ENCODE measurements around the gene PAK5.

PAK5 gene

DNA sequence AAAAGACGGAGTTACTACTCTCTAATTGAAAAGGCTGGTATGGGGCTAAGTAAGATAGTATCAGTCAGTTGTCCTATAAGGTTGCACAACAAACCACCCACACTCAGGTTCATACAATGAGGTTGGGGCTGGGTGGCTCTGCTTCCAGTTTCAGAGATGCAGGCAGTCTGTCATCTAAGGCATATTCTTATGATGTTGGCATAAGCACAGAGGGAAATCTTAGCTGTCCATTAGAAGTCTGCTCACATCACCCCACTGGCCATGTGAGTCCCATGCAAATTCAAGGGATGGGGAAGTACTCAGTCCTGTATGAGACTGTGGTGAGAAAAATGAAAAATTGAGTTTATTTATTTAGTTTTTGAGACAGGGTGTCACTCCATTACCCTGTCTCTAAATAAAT, 205.9 kb downstream of the PAK5 start:
- H3K27me3 ChIP-seq (ENCODE audit: insufficient read depth, low read length) = no peaks in the 10 kb centered on the region
- no peaks in the 10 kb centered on the region for H3K4me1 ChIP-seq (ENCODE audit: insufficient read depth, low read length)
- no peak overlapping the region for H3K9ac ChIP-seq (ENCODE audit: low read depth, low read length)
- H3K9me3 ChIP-seq (ENCODE audit: insufficient read depth, low read depth, low read length) = no peaks in the 10 kb centered on the region
- no peak overlapping the region for H3K27ac ChIP-seq (ENCODE audit: low read length)
- H3K36me3 ChIP-seq (ENCODE audit: insufficient read depth, low read depth, low read length) = no peaks in the 10 kb centered on the region
- H3K4me3 ChIP-seq (ENCODE audit: low read length) = no peak overlapping the region

DNA sequence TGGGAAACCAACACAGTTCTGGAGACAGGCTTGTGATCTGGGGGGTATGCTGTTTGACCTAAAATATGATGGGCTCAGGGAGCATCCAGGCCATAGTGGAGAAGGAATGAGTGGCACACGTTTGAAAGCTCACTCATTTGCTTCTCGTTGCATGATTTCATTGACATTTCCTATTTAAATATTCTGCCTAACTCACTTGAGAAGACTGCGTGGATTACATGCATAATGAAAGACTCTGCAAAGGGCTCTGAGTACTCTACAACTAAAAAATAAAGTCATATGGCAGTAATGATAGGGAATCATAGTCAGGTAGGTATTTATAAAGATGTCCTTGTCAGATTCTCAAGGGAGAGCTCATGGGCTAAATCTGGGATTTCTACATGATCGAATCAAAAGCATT, 206.6 kb downstream of the PAK5 start:
- H3K27me3 ChIP-seq (ENCODE audit: insufficient read depth, low read length) = no peaks in the 10 kb centered on the region
- H3K36me3 ChIP-seq (ENCODE audit: insufficient read depth, low read depth, low read length) = no peaks in the 10 kb centered on the region
- H3K9ac ChIP-seq (ENCODE audit: low read depth, low read length) = no peak overlapping the region
- H3K4me3 ChIP-seq (ENCODE audit: low read length) = no peak overlapping the region
- no peaks in the 10 kb centered on the region for H3K9me3 ChIP-seq (ENCODE audit: insufficient read depth, low read depth, low read length)
- H3K27ac ChIP-seq (ENCODE audit: low read length) = no peak overlapping the region
- no peaks in the 10 kb centered on the region for H3K4me1 ChIP-seq (ENCODE audit: insufficient read depth, low read length)

DNA sequence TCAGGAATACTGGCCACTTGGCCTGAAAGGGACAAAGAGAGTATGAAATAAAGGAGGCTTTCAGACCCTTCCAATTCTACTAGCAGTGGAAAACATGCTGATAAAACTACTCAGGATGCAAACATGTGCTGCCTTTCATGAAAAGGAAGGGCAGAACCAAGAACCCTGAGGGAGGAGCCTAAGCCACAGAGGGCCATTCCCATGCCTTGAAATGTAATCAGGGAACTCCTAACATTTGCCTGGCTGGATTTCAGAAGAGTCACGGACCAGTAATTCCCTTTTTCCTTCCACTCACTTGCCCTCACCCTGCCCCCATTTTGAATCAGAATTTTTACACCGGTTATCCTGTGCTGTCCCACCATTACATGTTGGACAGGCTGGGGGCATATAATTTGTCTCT, 208.3 kb downstream of the PAK5 start:
- Histone ChIP-seq H3K36me3 (ENCODE audit: insufficient read depth, low read depth, low read length) (no peaks in the 10 kb centered on the region), H3K4me1 (ENCODE audit: insufficient read depth, low read length) (no peaks in the 10 kb centered on the region), H3K27me3 (ENCODE audit: insufficient read depth, low read length) (no peaks in the 10 kb centered on the region), H3K27ac (ENCODE audit: low read length) (no peak overlapping the region), H3K9me3 (ENCODE audit: insufficient read depth, low read depth, low read length) (no peaks in the 10 kb centered on the region), H3K9ac (ENCODE audit: low read depth, low read length) (no peak overlapping the region), H3K4me3 (ENCODE audit: low read length) (no peak overlapping the region)

DNA sequence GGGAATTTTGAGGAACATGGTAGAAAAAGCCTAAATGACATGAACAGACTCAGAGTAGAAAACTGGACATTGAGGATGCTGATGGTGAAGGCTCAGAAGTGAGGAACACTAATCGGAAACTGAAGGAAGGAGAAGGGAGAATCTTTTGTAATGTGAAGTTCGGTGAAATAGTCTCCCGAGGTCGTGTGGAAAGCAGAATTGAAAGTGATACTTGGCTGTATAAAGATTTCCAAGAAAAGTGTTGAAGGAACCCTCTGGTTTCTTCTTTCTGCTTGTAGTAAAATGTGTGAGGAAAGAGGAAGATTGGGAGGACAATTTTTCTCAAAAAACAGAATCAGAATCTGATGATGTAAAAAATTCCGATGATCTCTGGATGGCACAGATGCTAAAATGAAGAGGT, 209.0 kb downstream of the PAK5 start:
- H3K4me1 ChIP-seq (ENCODE audit: insufficient read depth, low read length) = no peaks in the 10 kb centered on the region
- no peak overlapping the region for H3K27ac ChIP-seq (ENCODE audit: low read length)
- no peak overlapping the region for H3K4me3 ChIP-seq (ENCODE audit: low read length)
- no peaks in the 10 kb centered on the region for H3K9me3 ChIP-seq (ENCODE audit: insufficient read depth, low read depth, low read length)
- H3K36me3 ChIP-seq (ENCODE audit: insufficient read depth, low read depth, low read length) = no peaks in the 10 kb centered on the region
- no peaks in the 10 kb centered on the region for H3K27me3 ChIP-seq (ENCODE audit: insufficient read depth, low read length)
- H3K9ac ChIP-seq (ENCODE audit: low read depth, low read length) = no peak overlapping the region

DNA sequence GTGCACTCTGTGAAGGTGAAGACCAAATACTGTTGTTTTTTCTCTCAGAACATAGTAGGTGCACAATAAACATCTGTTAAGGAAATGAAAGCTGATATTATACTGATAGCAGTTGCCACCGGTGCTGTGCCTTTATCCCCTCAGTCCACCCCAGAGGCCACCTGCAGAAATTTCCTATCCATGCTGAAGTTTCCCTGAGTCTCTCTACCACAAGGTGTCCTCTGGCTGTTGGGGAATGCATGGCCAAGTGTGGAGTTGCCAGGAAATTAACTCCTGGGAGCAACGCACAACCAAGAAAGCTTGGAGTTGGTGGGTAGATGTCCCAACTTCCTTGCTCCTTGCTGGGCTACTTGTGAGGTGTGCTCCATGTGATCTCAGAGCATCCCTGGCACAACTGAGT, 210.3 kb downstream of the PAK5 start:
- no peak overlapping the region for H3K4me3 ChIP-seq (ENCODE audit: low read length)
- H3K36me3 ChIP-seq (ENCODE audit: insufficient read depth, low read depth, low read length) = no peaks in the 10 kb centered on the region
- no peak overlapping the region for H3K9ac ChIP-seq (ENCODE audit: low read depth, low read length)
- no peak overlapping the region for H3K27ac ChIP-seq (ENCODE audit: low read length)
- no peaks in the 10 kb centered on the region for H3K27me3 ChIP-seq (ENCODE audit: insufficient read depth, low read length)
- H3K9me3 ChIP-seq (ENCODE audit: insufficient read depth, low read depth, low read length) = peaks cover 2% of the 10 kb centered on the region
- H3K4me1 ChIP-seq (ENCODE audit: insufficient read depth, low read length) = no peaks in the 10 kb centered on the region; the same call in 1 of the 2 replicates

DNA sequence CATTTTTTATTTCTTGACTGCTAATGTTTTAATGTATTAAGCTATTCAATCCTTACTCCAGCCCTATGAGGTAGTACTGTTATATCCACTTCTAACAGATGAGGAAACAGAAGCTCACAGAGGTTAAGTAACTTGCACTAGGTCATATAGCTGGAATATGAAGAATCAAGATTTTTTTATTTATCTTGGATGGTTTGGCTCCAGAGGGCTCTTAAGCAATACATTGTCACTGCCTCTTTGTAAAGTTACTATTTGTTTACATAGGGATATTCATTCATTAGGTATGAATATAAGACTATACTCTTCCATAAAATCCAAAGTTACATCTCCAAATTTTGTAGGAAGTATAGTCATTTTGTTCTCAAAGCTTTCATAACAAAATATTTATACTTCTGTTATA, 210.7 kb downstream of the PAK5 start:
- no peaks in the 10 kb centered on the region for H3K27me3 ChIP-seq (ENCODE audit: insufficient read depth, low read length)
- no peak overlapping the region for H3K9ac ChIP-seq (ENCODE audit: low read depth, low read length)
- no peaks in the 10 kb centered on the region; the same call in 1 of the 2 replicates for H3K4me1 ChIP-seq (ENCODE audit: insufficient read depth, low read length)
- H3K36me3 ChIP-seq (ENCODE audit: insufficient read depth, low read depth, low read length) = no peaks in the 10 kb centered on the region
- H3K9me3 ChIP-seq (ENCODE audit: insufficient read depth, low read depth, low read length) = peaks cover 7% of the 10 kb centered on the region
- no peak overlapping the region for H3K27ac ChIP-seq (ENCODE audit: low read length)
- no peak overlapping the region for H3K4me3 ChIP-seq (ENCODE audit: low read length)

DNA sequence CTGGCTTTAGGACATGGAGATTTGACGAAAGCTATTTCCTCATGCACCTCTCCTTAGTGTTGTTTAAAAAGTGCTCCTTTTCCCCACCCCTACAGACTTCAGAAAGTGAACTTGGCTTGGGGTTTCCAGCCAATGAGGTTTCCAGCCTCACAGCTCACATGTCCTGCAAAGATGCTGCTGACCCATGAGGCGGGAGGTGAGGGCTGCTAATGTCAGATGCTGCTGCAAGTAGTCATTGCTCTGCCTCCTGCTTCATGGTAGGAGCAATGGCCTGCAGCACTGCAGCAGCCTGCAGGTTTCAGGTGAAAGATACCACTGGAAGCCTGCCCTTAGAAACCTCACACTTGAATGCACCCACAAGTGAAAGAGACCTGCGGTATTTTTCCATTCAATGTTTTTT, 211.7 kb downstream of the PAK5 start:
- Histone ChIP-seq H3K9me3 (ENCODE audit: insufficient read depth, low read depth, low read length) (peaks cover 9% of the 10 kb centered on the region), H3K4me3 (ENCODE audit: low read length) (no peak overlapping the region), H3K27ac (ENCODE audit: low read length) (no peak overlapping the region), H3K27me3 (ENCODE audit: insufficient read depth, low read length) (no peaks in the 10 kb centered on the region), H3K9ac (ENCODE audit: low read depth, low read length) (no peak overlapping the region), H3K4me1 (ENCODE audit: insufficient read depth, low read length) (no peaks in the 10 kb centered on the region; the same call in 1 of the 2 replicates), H3K36me3 (ENCODE audit: insufficient read depth, low read depth, low read length) (no peaks in the 10 kb centered on the region)

DNA sequence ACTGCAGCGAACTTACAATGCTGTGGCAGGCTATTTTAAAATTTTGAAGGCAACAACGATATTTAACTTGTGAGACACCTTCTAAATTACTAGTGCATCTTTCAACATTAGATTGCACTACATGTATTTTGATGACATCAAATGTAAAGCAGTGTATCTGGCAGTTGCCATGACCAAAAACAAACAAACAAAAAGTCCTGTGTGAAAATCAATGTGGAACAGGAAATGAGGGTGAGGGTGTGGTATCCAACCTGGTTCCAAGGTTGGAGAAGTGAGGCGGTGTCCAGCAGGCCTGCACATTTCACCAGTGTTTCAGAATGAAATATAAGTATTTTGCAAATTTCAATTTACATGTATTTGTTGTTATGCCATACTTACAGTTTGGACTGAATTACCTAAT, 212.5 kb downstream of the PAK5 start:
- Histone ChIP-seq H3K36me3 (ENCODE audit: insufficient read depth, low read depth, low read length) (no peaks in the 10 kb centered on the region), H3K27me3 (ENCODE audit: insufficient read depth, low read length) (no peaks in the 10 kb centered on the region), H3K4me3 (ENCODE audit: low read length) (no peak overlapping the region), H3K9ac (ENCODE audit: low read depth, low read length) (no peak overlapping the region), H3K27ac (ENCODE audit: low read length) (no peak overlapping the region), H3K9me3 (ENCODE audit: insufficient read depth, low read depth, low read length) (peaks cover 9% of the 10 kb centered on the region), H3K4me1 (ENCODE audit: insufficient read depth, low read length) (no peaks in the 10 kb centered on the region; the same call in 1 of the 2 replicates)

DNA sequence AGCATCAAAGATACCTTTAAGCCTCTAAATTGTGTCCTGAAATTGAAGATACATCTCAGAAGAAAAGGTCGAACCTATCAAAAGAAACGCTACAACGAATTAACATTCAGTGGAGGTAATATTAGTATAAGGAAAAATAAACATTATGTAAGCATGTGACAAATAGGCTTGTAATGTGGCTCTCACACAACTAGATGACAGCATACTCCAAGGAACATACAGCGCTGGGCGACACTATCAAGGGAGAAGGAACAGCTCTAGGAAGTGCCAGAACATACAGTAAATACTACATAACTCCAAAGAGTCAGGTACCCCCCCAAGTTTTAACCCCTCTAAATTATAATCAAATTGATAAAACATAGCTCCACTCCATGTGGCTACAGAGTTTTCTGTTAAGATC, 220.9 kb downstream of the PAK5 start:
- no peaks in the 10 kb centered on the region for H3K36me3 ChIP-seq (ENCODE audit: insufficient read depth, low read depth, low read length)
- no peak overlapping the region for H3K9ac ChIP-seq (ENCODE audit: low read depth, low read length)
- H3K4me1 ChIP-seq (ENCODE audit: insufficient read depth, low read length) = no peaks in the 10 kb centered on the region
- H3K27ac ChIP-seq (ENCODE audit: low read length) = no peak overlapping the region
- no peaks in the 10 kb centered on the region for H3K27me3 ChIP-seq (ENCODE audit: insufficient read depth, low read length)
- no peak overlapping the region for H3K4me3 ChIP-seq (ENCODE audit: low read length)
- H3K9me3 ChIP-seq (ENCODE audit: insufficient read depth, low read depth, low read length) = peaks cover under 1% of the 10 kb centered on the region; the same call in 1 of the 2 replicates

DNA sequence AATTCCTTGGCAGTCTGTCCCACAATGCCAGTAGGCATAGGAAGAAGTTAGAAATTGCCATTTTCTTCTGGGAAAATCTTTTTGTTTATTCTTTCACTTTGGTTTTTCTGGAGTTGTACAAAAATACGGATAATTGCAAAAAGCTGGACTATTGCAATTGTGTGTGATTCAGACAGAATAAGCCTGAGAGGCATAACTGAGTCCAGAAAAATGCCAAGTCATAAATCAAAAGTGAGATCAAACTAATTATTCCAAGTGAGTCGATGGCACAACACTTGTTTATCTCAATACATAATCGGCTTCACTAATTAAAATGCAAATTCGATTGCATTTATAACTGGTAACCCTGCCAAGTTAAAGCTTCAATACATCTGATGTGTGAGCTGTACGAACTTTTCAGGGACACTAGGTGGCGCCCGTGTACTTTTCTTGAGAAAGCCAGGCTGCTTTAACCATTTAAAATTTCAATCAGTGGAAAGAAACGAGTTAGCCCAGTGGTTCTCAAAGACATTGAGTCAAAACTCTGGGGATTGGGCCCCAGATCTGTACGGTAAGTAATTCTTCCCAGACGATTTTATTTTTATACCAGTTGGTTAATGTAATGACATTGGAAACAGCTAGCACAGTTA, 221.9 kb downstream of the PAK5 start:
- no peak overlapping the region for H3K9ac ChIP-seq (ENCODE audit: low read depth, low read length)
- H3K4me3 ChIP-seq (ENCODE audit: low read length) = no peak overlapping the region
- H3K9me3 ChIP-seq (ENCODE audit: insufficient read depth, low read depth, low read length) = no peaks in the 10 kb centered on the region; the same call in 1 of the 2 replicates
- H3K27me3 ChIP-seq (ENCODE audit: insufficient read depth, low read length) = no peaks in the 10 kb centered on the region
- no peak overlapping the region for H3K27ac ChIP-seq (ENCODE audit: low read length)
- no peaks in the 10 kb centered on the region for H3K36me3 ChIP-seq (ENCODE audit: insufficient read depth, low read depth, low read length)
- no peaks in the 10 kb centered on the region for H3K4me1 ChIP-seq (ENCODE audit: insufficient read depth, low read length)

DNA sequence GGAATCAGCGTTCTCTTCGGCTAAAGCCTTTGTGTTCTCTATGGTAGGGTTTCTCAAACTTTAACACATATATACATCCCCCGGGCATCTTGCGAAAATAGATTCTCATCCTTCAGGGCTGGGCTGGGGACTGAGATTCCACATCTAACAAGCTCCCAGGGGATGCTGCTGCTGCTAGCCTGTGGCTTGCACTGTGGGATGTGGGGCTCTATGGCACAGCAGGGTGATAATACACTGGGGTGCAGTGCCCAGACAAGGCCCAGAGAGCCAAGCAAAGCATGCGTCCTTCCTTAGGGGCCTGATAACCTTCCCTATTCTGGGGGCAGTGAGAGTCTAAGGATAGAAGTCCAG, 222.4 kb downstream of the PAK5 start:
- Histone ChIP-seq H3K9me3 (ENCODE audit: insufficient read depth, low read depth, low read length) (no peaks in the 10 kb centered on the region; the same call in 1 of the 2 replicates), H3K9ac (ENCODE audit: low read depth, low read length) (no peak overlapping the region), H3K27ac (ENCODE audit: low read length) (no peak overlapping the region), H3K4me3 (ENCODE audit: low read length) (no peak overlapping the region), H3K36me3 (ENCODE audit: insufficient read depth, low read depth, low read length) (no peaks in the 10 kb centered on the region), H3K4me1 (ENCODE audit: insufficient read depth, low read length) (no peaks in the 10 kb centered on the region), H3K27me3 (ENCODE audit: insufficient read depth, low read length) (no peaks in the 10 kb centered on the region)

DNA sequence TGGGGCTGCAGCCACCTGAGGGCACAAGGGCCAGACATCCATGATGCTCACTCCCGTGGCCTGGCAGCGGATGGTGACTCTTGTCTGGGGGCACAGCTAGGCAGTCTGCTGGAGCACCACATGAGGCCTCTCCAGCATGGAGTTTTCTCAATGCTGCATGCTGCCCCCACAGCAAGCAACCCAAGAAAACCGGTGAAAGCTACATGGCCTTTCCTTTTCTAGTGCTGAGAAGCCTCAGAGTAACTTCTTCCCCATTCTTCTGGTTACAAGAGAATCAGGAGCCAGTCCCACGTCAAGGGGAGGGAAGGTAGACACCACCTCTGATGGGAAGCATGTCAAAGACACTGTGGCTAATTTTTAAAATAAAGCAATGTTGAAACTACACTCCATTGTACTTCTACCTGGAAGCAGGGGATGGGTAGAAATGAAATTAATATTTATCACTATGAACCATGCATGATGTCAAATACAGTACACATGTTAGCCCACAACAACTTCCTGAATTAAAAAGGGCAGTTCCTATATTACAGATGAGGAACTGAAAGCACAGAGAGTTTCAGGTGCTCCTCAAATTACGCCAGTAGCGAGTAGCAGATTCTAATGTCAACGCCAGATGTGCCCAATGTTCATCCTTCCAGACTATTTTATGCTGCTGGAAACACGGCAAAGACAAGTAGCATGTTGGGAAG, 223.0 kb downstream of the PAK5 start:
- Histone ChIP-seq H3K4me1 (ENCODE audit: insufficient read depth, low read length) (no peaks in the 10 kb centered on the region), H3K27ac (ENCODE audit: low read length) (no peak overlapping the region), H3K4me3 (ENCODE audit: low read length) (no peak overlapping the region), H3K9ac (ENCODE audit: low read depth, low read length) (no peak overlapping the region), H3K36me3 (ENCODE audit: insufficient read depth, low read depth, low read length) (no peaks in the 10 kb centered on the region), H3K27me3 (ENCODE audit: insufficient read depth, low read length) (no peaks in the 10 kb centered on the region), H3K9me3 (ENCODE audit: insufficient read depth, low read depth, low read length) (no peaks in the 10 kb centered on the region; the same call in 1 of the 2 replicates)
